ENCODE data around the gene EVA1B. TPM values are rescaled to one million over a fixed set of nuclear protein-coding genes. Genes with fewer than 3 reads are reported as not detected.

EVA1B gene
- total RNA-seq, 1 donor from 2014 or later: 139 TPM

GRCh38 chr1:36337830-36338229 is 14.4 kb upstream of the EVA1B start:
- no peaks in the 10 kb centered on the region for H3K36me3 ChIP-seq (ENCODE audit: control insufficient read depth, insufficient read depth, low read length)
- no peaks in the 10 kb centered on the region for H3K27me3 ChIP-seq (ENCODE audit: control insufficient read depth, insufficient read depth, low read length)

GRCh38 chr1:36330940-36331339 is 7.5 kb upstream of the EVA1B start:
- no peaks in the 10 kb centered on the region for H3K36me3 ChIP-seq (ENCODE audit: control insufficient read depth, insufficient read depth, low read length)
- no peak overlapping the region for H3K4me3 ChIP-seq (ENCODE audit: low read depth, low read length)
- no peak for DNase-seq (ENCODE audit: low read depth)
- TF ChIP-seq CTCF (IDR thresholded peaks at IDR 0.05; ENCODE audit: insufficient read depth, low read length, poor library complexity, severe bottlenecking): no peak
- no peaks in the 10 kb centered on the region for H3K27me3 ChIP-seq (ENCODE audit: control insufficient read depth, insufficient read depth, low read length)

More at GRCh38 chr1:36337830-36338229, 14.4 kb upstream of the EVA1B start:
- no peak for DNase-seq (ENCODE audit: low read depth)
- no peak overlapping the region for H3K4me3 ChIP-seq (ENCODE audit: low read depth, low read length)
- no peak for TF ChIP-seq CTCF (IDR thresholded peaks at IDR 0.05; ENCODE audit: insufficient read depth, low read length, poor library complexity, severe bottlenecking)

- no peak overlapping the region for H3K4me3 ChIP-seq (ENCODE audit: low read depth, low read length)
- H3K27me3 ChIP-seq (ENCODE audit: control insufficient read depth, insufficient read depth, low read length): no peaks in the 10 kb centered on the region
- no peak for TF ChIP-seq CTCF (IDR thresholded peaks at IDR 0.05; ENCODE audit: insufficient read depth, low read length, poor library complexity, severe bottlenecking)
- no peaks in the 10 kb centered on the region for H3K36me3 ChIP-seq (ENCODE audit: control insufficient read depth, insufficient read depth, low read length)
- no peak for DNase-seq (ENCODE audit: low read depth)
Observed at GRCh38 chr1:36329817-36330216, 6.4 kb upstream of the EVA1B start.

GRCh38 chr1:36328713-36329112 is 5.3 kb upstream of the EVA1B start:
- H3K36me3 ChIP-seq (ENCODE audit: control insufficient read depth, insufficient read depth, low read length): no peaks in the 10 kb centered on the region
- no peak overlapping the region for H3K4me3 ChIP-seq (ENCODE audit: low read depth, low read length)
- no peak for TF ChIP-seq CTCF (IDR thresholded peaks at IDR 0.05; ENCODE audit: insufficient read depth, low read length, poor library complexity, severe bottlenecking)
- no peaks in the 10 kb centered on the region for H3K27me3 ChIP-seq (ENCODE audit: control insufficient read depth, insufficient read depth, low read length)
- DNase-seq (ENCODE audit: low read depth): no peak

GRCh38 chr1:36328088-36328480 is 4.6 kb upstream of the EVA1B start:
- H3K36me3 ChIP-seq (ENCODE audit: control insufficient read depth, insufficient read depth, low read length): no peaks in the 10 kb centered on the region
- TF ChIP-seq CTCF (IDR thresholded peaks at IDR 0.05; ENCODE audit: insufficient read depth, low read length, poor library complexity, severe bottlenecking): no peak
- H3K27me3 ChIP-seq (ENCODE audit: control insufficient read depth, insufficient read depth, low read length): no peaks in the 10 kb centered on the region
- no peak for DNase-seq (ENCODE audit: low read depth)
- H3K4me3 ChIP-seq (ENCODE audit: low read depth, low read length): no peak overlapping the region

- DNase-seq (ENCODE audit: low read depth): no peak
- H3K36me3 ChIP-seq (ENCODE audit: control insufficient read depth, insufficient read depth, low read length): no peaks in the 10 kb centered on the region
- TF ChIP-seq CTCF (IDR thresholded peaks at IDR 0.05; ENCODE audit: insufficient read depth, low read length, poor library complexity, severe bottlenecking): no peak
- no peak overlapping the region for H3K4me3 ChIP-seq (ENCODE audit: low read depth, low read length)
- H3K27me3 ChIP-seq (ENCODE audit: control insufficient read depth, insufficient read depth, low read length): no peaks in the 10 kb centered on the region
Observed at GRCh38 chr1:36327421-36328087, 4.1 kb upstream of the EVA1B start.

Data from kidney epithelial cell (primary cell).